Hematopoietic multipotent progenitor cell treated with erythropoietin and hydrocortisone succinate and interleukin-3 and kit ligand, for 15 days (in vitro differentiated cells): Measurements from ENCODE around the gene TMEM269.
"Not testable (repeated sequence)": the region's sequence is repeated elsewhere in the genome, so short reads cannot be mapped to it uniquely, and the experiment has no call there.

Experiments
- DNase-seq: peaks from one replicate; pipeline ENCODE4 v3.0.0-alpha.2; 2015; ENCODE audit warnings: low spot score

The TMEM269 gene

DNA sequence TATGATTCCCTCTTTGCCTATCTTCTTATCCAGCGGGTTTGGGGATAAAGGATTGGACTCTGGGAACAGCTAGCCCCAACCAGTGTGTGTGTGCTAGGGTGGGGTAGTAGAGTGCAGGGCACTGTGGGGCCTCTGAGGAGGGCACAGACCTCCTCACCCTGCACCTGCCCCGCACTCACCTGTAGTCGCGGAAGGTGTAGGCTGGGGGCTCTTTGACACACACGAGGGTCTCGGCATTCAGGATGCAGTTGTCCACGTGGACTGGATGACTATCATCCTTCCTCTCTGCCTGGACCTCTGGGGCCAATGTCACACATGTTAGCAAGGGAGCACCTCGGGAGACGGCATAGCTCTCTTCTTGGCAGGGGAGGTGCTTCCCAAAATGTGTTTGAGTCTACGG is 36.8 kb upstream of the TMEM269 start:
- no peak for DNase-seq

DNA sequence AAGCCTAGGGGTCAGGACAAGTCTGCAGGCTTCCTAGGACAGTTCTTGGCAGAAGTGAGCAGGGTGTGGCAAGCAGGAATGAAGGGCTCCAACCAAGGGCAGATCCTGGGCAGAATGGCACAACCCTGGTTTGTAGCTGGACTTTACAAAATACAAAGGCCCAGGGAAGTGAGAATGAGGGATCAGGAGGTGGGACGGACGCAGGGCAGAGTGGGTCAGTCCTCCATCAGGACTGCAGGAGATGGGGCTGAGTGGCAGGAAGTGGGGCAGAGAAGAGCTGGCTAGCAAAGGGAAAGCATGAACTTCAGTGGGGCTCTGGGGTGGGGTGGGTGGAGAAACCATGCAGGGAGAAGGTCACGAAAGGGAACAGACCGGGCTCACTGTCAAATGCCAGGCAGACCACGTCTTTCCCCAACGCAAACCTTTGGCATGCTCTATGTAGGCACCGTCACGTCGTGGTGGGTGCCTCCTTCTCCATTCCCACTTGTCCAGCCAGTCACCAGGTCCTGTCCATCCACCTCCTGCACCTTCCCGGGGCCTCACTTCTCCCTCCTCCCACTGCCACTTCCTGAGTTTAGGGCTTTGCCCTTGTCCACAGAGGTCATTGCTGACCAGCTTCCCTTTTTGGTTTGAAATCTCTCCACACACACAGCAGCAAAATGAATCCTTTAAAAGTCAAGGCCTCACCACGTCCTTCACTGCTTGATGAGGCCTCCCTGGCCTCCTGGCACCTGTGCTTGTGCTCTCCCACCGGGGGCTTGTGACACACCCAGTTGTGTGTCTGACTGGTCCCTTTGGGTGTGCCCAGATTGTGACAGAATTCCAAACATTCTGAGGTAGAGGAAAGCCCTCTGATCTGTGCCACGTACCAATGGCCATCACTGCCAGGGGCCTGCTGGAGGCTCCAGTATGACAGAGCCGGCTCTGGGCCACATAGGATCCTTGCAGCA is 36.1 kb upstream of the TMEM269 start:
- no peak for DNase-seq

DNA sequence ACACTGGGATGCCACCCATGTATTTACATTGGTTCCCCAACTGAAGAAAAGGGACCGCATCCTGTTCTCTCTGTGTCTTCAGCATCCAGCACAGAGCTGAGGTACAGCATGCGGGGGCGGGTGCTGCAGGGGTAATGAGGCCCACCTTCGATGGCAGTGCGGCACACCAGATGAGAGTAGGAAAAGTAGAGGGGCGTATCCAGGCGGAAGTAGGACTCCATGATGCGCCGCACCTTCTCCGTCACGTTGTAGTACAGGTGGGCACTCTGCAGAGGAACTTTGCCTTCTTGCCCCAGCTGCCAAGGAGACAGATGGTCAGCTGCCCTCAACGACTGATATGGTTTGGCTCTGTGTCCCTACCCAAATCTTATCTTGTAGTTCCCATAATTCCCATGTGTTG is 34.8 kb upstream of the TMEM269 start:
- no peak for DNase-seq

DNA sequence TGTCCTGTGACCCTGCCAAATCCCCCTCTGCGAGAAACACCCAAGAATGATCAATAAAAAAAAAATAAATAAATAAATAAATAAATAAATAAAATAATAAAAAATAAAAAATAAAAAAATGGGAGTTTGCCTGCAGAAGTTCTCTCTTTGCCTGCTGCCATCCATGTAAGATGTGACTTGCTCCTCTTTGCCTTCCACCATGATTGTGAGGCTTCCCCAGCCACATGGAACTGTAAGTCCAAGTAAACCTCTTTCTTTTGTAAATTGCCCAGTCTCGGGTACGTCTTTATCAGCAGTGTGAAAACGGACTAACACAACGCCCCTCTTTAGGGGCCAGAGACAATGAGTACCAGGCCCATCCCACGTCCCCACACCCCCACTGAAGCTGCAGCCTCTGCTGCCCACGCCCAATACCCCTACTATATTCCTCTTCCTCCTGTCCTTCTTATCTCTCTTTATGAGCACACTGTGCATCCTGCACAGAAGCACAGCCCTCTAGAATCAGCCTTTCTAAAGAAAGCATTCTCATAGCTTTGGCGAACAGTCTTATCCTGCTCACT is 33.2 kb upstream of the TMEM269 start:
- DNase-seq = not testable (repeated sequence)

DNA sequence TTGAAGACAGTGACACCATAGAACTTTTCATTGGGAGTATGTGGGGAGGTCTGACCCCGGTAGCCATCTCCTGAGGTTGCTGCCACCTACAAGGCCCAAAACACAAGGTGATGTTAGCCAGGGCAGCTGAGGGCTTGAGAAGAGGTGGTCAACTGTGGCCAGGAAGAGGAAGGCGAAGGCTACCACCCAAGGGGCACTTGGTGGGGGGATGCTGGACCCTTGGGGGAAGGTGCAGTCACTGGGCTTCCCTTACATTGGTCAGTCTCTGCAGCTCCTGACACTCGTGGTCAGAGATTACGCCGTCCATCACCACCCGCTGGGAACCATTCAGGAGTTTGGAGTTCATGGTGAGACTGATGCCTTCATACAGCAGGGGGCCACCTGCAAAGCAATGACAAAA is 32.5 kb upstream of the TMEM269 start:
- no peak for DNase-seq

DNA sequence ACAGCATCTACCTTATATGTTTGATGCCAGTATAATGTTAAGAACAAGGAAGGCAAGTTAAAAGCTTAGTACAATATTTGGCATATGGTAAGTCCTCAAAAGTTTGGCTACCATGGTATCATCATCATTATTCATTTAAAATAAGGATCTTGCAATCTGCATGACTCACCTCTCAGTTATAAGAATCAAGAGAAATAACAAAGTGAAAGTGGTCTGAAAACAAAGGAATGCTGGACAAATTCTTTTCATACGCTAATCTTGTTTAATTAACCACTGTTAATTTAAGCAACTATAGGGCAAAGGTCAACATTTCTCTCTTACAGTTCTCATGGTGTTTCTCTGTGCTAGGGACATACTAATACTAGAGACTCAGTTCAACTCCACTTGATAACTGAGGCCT is 31.7 kb upstream of the TMEM269 start:
- no peak for DNase-seq

DNA sequence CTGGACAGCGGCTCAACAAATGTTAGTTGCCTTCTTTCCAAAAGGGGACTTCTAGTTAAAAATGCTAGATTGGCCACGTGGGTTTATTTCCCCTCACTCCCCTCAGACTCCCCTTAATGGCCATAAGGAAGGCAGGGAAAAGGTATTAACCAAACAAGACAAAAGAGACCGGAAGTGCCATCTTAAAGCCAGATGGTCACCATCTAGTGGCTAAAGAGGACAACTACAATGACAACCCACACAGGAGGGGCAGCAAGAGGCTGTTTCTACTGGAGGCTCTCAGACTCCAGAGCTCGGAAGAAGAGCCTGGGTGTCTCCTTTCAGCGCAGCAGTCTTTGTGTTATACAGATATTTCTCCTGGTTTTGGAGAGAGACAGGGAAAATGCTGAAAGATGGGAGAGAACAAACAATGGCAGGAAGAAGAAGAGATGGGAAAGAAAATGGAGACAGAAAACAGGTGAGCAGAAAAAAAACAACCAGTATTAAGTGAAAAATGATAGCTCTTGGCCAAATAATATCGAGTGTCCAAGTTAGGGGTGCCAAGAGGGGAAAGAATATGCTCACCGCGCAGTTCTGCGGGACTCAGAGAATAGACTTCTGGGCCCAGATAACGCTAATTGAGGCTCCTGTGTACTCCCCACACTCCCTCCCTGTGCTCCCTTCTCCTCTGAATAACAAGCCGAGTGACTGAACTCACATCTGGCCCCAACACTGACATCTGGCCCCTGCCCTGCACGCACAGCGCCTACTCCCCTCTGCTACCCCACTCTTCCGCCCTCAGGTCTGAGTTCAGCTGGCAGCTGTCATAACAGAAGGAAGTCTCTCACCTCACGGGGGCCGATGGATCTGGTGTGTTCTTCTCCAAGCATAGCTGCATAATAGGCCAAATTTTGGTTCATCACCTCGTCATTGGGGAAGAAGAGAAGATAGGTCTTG is 27.6 kb upstream of the TMEM269 start:
- DNase-seq = peak; percentile 75

DNA sequence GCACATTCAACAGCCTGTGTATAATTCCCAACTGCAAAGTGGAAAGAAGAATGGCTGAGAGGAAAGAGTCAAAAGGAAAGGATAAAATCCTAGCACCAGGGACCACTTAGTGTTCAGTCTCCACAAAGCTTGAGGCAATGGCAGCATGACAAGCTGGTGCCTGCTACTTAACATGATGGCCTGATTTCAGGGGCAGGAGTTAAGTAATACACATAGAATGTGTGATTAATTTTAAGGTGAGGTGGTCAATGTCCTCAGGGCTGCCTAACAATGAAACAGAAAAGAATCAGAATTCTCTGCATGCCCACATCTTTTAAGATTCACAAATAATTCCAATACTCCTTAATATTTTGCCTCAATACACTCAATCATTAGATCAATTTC is 26.9 kb upstream of the TMEM269 start:
- no peak for DNase-seq

DNA sequence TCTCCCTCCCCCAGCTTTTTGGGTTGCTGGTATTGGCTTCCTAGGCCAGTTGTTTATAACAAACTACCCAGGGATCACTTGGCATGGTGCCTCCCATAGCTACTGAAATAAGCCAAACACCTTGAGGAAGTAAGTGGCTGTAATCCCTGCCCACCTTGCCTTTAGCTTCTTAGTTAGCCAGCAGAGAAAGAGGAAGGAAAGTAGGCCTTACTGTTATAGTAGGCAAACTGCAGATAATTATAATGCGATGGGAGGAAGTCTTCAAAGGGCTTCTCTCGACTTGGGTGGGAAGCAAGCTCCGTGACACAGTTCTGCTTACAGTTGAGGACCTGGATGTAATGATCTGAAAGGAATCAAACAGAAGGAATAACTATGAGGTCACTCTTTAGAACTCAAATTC is 26.1 kb upstream of the TMEM269 start:
- no peak for DNase-seq

DNA sequence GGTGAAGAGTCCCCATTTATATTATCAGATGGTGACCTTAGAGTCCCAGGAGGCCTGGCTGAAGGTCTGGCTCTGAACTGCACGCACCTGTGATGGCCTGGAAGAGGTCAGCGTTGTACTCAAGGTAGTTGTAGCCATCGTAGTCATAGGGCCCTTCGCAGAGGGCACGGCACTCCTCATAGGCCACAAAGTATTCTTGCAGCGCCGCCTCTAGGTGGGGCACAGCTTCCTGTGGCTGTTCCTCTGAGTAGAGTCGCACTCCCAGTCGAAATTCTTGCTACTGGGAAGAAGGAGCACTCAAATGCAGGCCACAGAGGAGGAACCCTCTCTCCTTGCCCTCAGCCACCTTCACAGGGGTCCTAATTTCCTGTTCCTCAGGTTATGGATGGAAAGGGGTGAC is 25.7 kb upstream of the TMEM269 start:
- no peak for DNase-seq

DNA sequence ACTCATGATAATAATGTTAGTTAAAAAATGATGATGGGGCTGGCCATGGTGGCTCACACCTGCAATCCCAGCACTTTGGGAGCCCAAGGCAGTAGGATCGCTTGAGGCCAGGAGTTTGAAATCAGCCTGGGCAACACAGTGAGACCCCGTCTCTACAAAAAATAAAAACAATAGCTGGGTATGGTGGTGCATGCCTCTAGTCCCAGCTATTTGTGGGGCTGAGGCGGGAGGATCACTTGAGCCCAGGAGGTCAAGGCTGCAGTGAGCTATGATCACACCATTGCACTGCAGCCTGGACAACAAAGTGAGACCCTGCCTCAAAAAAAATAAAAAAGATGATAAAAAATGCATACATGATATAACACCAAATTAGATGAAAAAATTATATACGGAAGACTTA is 23.2 kb upstream of the TMEM269 start:
- no peak for DNase-seq

DNA sequence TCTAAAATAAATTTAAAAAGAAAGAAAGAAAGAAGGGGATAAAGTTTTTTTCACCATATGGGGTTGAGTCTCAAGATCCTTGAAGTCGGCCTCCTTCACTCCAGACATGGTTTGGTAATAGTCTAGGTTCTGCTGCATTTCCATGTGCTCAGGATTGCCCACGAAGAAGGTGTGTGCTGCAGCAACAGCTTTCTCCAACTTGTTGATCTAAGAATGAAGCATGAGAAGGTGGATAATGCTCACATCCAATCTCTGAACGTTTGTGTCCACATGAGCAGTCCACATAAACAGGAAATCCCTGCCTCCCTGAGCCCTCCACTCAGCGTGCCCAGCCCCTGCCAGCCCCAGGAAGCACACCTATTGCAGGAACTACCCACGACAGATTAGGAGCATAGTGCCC is 22.5 kb upstream of the TMEM269 start:
- DNase-seq = no peak

DNA sequence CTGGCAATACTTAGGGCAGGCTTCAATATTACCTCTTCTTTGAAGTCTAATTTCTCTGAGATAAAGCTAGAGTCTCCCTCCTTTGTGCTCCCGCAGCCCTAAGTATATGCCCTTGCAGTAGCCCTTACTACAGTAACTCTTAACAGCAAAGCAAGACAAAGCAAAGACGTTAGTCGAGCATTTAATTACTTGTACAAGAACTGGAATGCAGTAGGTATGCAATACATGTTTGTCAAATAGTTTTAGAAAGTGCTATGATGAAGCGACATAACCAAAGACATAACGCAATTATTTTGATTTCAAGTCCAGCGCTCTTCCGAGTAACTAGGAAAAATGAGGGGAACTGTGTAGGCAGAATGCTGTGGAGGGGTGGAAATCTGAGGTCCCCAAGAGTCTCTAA is 19.5 kb upstream of the TMEM269 start:
- DNase-seq = no peak

DNA sequence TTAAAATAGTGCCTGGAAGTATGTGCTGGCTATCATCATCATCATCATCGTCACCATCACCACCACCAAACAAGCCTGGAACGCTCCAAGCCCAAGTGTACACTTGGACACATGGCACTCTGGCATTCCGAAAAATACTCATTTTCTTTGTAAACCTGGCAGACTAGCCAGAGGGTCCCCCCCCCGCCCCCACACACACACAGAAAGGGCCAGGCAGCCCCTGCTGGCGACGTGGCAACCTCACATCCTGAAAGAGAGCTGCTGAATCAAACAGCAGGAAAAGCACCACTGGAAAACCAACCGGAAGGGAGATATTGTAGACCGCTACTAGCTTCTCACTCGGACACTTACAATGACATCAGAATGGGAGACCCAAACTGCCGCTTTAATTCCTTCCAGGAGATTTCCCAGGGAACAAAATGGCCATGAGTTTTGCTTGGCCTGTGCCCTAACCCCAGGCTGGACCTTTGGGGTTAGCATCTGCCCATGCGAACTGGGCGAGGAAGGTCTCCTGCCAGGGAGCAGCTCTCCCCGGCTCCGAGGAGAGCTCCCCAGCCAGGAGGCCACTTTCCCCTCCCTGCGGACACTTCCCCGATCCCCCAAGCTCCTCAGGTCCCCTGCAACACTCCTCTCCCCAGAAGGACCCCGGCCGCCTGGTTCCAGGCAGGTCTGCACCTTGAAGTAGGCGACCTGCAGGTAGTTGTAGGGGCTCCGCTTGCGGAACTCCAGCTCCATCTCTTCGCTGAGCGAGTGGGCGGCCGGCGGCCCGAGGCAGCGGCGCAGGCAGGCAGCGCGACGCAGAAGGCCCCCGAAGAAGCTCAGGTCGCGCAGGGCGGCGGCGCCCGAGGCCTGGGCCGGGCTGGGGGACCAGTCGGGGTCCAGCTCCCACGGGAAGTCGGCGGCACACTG is 18.7 kb upstream of the TMEM269 start:
- peak; percentile 22 for DNase-seq

DNA sequence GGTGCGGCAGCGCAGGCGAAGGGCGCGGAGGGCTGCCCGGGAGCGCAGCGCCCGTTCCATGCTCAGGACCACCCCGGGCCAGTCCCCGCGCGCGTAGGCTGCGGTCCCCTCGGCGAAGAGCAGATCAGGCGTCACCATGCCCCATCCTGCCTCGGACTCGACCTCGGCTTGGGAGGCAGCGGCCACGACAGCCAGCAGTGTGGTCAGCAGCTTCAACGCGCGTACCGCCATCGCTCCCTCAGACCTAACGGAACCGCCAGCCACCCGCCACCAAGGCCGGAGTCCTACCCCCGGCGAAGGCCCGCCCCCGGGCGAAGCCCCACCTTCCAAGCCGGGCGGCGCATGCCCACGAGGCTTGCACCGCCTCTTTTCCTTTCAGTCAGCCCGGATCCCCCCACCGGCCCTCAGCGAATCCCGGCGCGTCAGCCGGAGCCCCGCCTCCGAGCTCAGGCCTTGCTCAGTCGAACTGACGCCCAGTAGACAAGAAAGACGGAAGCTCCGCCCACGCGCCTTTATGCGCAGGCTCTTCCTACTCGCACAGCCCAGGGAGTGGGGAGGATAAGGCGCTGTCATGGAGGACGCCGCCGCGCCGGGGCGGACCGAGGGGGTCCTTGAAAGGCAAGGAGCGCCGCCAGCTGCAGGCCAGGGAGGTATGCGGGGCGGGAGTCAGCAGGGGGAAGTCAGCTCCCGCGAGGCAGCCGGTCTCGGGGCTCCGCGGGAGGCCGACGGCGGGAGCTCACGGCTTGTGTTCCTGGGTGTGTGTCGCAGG is 17.9 kb upstream of the TMEM269 start, which contains the start of the genes C1orf50 and P3H1:
C1orf50 (plus strand) TSS at position 509 of the 769 bp plus-strand sequence; CDS start at position 572, 63 bp downstream.
P3H1 (minus strand) TSS at position 288 of the 769 bp plus-strand sequence; CDS start at position 231, 57 bp downstream.
- DNase-seq = peak; percentile 100

DNA sequence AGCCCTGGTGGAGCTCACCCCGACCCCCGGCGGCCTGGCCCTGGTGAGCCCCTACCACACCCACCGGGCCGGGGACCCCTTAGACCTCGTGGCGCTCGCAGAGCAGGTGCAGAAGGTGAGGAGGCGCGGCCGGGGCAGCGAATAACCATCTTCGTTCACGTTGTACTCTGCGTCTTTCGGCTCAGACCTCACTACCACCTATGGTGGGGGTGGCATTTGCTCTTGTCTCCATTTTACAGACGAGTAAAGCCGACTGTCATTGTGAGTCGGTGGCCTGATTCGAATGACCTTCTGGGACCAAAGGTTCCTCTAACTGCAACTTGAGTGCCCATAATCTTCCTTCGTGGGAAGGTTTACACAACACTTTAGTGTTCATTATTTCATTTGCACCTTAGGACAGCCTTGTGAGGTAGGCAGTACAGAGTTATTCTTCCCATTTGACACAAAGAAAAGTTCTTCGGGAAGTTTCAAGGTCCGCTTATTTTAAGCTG is 17.2 kb upstream of the TMEM269 start:
- DNase-seq = peak; percentile 31

DNA sequence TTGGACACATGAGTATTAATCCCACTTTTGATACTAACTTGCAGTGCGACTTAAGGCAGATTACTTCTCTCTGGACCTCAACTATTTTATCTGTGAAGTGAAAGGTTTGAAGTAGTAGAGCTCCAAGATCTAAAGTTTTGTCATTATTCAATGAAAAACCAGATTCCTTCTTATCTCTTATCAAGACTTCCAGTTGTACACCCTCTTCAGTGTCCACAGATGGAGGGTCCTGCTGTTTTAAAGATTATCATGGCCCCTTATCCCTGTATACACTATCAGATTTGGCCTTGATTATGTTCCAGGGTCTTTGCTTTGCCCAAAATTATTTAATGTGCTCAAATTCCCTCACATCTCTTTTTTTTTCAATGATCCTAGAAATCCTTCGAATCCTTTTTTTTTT is 16.6 kb upstream of the TMEM269 start:
- no peak for DNase-seq

DNA sequence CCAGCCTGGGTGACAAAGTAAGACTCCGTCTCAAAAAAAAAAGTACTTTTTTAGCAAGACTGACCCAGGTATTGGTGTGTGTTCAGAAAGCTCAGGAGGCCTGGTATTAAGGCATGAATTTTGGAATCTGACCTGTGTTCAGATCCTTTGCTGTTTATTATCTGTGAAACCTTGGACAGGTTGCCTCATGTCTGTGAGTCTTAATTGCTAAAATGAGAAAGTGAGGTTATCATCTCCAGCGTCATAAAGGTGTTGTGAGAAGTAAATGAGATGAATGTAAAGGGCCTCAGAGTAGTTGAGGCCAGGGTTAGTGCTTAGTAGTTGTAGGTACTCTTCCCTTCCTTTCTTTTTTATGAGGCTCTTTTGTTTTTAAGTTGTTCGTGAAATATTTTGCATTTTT is 15.0 kb upstream of the TMEM269 start:
- no peak for DNase-seq

DNA sequence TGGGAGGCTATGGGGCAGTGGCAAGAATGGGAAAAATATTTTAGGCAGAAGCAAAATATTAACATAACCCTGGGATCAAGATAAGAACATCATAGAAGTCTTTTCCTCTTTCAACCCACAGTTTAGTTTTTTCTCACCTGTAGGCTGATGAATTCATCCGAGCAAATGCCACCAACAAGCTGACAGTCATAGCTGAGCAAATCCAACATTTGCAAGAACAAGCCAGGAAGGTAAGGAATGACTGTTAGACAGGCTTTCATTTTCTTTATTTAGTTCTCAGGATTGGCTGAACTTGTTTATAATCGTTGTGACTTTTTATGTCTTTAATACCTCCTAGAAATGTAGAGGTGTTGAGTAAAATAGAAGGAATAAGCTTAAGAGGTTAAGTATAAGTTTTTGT is 11.4 kb upstream of the TMEM269 start:
- DNase-seq = no peak

DNA sequence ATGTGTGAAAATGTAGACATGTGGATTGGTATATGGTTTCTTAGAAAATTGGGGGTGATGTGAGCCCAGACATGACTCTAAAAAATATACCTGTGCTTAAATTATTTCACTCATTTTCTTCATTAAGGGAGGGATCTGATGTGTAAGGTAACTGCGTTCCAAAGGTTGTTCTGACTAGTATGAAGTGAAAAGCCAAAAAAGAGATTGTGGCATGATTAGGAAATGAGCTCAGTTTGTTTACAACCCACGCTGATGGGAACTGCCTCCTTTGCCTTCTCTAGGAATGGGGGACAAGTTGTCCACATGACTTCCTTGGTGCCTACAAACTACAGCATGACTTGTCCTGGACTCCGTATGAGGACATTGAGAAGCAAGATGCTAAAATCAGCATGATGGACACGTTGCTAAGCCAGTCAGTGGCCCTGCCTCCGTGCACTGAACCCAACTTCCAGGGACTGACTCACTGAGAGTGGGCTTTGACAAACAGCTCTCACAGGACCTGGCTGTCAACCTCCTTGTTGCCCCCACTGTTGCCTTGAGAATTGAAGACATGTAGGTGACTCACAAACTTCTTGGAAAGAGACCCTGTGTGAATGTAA is 9.8 kb upstream of the TMEM269 start:
- no peak for DNase-seq
